GM19395 (cell line): ENCODE measurements around the gene DCUN1D4.
"Not testable (repeated sequence)": the region's sequence is repeated elsewhere in the genome, so short reads cannot be mapped to it uniquely, and the experiment has no call there.

Experiments
- ATAC-seq: cut with Tn5 transposase; IDR thresholded peaks from one replicate; pipeline ENCODE4 v1.9.1; 2021; ENCODE audit warnings: mild to moderate bottlenecking, moderate library complexity; ENCODE audit not compliant: unreplicated experiment

DCUN1D4 gene

DNA sequence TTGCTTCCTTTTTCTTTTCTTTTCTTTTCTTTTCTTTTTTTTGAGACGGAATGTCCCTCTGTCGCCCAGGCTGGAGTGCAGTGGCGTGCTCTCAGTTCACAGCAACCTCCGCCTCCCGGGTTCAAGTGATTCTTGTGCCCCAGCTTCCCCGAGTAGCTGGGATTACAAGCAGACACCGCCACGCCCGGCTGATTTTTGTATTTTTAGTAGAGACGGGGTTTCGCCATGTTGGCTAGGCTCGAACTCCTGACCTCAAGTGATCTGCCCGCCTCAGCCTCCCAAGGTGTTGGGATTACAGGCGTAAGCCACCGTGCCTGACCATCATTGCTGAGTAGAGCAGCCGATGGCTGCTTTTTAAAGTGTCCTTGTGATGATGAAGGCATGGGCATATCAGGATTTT lies 50.4 kb downstream of the DCUN1D4 start:
- not testable (repeated sequence) for ATAC-seq

DNA sequence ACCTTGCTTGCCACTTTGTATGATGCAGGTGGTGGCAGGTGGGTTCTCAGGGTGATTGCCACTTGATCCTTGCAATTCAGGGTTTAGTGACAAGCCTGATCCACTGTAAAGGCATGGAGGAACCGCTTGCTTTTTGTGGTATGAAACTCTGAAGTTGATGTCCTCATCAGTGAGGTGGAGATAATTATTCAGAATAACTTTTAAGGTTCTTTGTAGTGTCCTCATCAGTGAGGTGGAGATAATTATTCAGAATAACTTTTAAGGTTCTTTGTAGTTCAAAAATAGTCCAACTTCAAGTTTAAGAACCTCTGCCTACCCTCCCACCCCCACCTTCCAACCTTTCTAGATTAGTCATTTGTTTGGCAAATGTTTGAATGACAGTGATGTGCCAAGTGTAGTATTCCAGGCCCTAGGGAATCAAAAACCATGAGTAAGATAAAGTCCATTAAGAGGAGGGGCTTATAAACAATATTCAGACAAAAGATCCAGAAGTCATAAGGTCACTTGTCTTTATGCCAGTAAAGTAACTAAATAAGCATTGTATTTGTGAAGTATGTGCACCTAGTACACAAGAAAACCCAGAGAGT lies 51.2 kb downstream of the DCUN1D4 start:
- ATAC-seq, result no peak

DNA sequence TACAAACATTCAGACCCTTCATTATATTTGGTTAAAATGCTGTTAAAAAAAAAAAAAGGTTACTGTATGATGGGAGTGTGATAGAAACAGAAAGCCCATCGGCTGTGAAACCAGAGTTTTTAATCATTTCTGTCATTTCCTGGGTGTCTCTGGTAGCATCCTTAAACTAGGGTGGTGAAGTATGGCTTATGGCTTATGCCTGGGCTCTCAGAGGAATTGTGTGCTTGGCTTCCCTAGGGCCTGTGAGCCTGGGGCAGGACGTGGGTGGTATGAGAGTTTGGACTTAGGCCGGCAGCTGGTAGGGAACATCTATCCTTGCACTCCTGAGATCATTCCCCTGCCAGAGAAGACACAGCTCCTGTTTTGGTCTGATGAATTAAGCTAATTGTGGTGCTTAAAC lies 52.2 kb downstream of the DCUN1D4 start:
- ATAC-seq, result peak; percentile 71

DNA sequence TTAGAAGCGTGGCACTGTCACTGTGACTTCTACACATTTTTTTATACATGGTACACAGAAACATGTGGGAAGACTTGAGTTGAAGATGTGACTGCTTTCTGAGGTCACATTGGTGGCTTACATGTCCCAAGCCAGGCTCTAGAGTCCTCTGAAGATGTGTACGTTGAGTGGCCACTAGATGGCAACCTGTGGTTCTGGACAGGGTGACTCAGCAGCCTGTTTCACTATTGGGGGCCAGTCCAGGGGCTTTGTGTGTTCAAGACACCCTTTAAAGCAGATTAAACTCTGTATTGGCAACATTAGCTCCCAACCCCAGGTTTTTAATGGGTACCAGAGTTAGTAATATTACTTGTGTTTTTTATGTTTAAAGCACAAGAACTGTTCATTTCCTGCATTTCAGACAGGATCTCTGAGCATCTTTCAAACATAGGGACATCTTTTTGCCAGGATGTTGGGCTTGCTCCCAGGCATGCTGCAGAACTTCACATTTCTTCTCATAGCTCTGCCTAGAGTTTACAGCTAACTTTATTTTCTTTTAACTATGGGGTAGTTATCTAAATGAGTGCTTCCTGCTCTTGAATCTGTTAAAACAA lies 53.0 kb downstream of the DCUN1D4 start:
- peak; percentile 98 for ATAC-seq

DNA sequence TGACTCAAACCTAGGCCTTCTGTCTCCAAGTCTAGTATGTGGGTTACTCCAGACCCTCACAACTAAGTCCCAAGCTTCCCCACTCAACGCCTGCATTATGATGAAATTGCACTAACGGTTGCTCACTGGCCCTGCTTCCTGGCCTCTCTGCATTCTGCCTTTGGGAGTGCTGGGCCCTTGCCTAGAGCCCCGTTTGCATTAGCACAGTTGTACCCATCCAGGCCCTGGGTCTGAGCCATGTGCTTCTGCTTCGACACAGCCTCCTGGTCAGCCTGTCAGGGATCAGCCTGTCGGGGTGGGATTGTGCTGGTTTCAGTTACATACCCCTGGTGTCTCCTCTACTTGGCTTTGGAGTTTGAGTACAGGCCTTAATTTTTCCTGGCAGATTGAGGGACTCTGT lies 58.4 kb downstream of the DCUN1D4 start:
- no peak for ATAC-seq

DNA sequence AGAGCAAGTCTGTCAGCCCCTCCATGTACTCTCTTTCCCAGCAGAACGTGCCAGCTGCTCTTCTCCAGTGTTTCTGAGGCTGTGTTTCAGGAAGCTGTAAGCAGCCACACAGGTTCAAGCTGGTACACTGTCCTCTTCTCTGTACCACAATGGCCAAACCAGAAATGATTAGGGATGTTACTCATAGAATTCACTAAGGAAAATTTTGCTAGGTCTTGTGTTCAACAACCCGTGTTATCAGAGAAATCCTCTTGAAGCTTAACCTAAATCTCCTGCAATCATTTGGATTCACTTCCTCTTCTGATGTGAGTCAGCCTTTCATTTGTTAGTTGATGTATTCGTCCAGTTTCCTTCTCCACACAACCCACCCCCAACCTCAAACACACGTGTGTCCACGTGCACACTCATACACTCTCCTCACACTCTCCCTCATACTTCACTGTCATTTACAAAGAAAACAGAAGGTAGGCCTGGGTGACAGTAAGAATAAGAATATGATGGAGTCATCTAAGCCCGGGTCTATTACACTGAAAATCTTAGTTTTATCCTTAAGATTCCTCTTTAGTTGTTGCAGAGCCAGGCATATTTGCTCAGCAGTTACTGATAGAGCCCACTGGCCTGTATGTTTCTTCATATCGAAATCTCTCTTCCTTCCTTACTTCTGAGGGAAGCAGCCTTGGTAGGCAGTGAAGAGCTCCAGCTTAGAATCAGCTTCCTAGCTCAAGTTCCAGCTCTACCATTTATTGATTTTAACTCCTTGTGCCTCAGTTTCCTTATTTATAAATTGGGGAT lies 63.4 kb downstream of the DCUN1D4 start:
- ATAC-seq, result peak; percentile 99

DNA sequence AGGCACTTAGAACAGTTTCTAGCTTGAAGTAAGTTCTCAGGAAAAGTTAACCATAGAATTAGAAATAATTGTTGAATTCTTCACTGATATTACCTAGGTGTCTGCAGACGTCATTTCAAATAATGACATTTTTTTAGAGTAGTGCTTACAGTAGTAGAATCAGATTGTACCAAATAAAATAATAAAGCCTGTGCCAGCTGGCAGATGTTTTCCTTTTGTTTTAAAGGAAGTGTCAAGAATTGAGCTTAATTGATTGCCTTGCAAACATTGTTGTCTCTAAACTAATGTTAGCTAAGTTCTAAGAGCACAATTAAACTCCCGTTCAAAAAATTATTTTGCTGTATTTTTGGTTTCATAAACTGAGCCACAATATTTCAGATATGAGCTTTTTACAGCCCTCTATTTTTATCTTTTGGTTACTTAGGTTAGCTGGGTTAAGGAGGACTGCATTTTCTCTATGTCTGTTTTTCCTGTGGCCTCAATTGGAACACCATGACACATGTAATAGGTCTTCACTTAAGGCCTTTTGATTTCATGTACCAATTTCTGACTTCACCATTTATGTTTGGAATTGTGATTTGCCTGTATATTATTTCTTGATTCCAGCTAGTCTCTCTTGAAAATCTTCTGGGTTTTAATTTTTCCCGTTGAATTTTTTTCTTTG lies 64.2 kb downstream of the DCUN1D4 start:
- ATAC-seq, result no peak

DNA sequence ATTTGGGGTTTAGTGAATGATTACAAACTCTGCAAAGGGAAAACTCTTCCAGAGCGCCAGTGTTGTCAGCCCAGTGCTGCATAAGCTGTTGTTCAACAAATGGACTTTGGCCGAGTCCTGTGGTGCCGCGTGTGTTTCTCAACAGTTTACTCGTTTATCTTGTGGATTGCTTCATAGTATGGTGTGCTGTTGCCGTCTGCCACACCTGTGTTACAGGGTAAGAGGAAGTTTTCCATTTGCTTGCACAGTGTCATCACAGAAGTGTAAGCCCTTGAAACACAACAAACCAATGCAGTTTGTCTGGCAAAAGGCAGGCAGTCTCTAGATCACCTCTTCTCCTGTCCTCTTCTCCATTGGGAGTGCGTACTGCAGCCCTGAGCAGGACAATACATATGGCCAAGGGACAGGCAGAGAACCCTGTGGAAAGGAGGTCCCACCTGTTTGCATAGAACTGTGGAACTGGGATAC lies 66.3 kb downstream of the DCUN1D4 start:
- no peak for ATAC-seq

DNA sequence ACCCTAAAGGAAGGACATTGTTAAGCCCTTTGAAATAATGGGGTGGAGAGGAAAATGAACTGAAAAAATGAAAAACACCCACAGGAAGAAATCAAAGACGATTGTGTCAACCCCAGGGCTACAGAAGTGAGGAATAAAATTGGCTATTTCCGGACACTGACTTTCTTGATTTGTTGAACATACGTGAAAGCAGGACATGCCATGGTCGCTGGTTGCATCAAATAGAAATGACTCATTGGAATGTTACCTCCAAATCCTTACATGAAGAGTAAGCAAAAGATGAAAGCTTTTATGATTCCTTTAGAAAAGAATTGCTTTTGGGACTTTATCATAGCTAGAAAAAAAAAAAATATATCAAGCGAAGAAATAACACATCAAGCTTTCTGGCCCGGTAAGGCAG lies 75.3 kb downstream of the DCUN1D4 start:
- no peak for ATAC-seq

DNA sequence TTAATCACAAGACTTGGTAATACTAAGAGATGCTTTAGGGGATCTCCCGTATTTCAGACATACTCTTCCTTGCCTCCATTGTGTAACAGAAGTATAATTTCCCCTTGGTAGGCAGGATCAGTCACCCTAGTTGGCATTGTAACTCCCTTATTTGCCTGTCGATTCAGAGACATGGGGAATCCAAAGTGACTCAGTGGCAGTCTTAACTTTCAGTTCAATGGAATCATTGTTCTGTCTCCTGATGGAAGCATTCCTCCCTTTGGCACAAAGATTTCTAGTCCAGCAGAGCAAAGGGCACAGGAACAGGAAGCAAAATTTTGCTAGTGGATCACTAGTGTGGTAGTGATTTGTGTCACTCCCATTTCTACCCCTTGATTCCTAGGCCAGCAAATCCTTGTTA lies 80.4 kb downstream of the DCUN1D4 start:
- no peak for ATAC-seq

DNA sequence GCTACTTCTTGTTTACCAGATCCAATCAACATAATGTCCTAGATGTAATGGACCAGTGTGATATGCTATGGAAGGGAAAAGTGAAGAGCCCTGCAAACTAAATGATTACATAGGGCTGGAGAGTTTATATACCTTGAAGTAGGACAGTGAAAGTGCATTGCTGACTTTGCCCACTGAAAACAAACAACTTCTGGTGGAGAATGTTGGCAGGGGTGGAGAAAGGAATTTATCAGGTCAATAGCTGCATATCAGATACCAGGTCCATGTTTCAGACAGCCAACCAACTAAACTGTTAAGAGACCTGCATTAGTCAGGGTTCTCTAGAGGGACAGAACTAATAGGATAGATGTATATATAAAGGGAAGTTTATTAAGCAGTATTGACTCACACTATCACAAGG lies 82.4 kb downstream of the DCUN1D4 start:
- no peak for ATAC-seq

DNA sequence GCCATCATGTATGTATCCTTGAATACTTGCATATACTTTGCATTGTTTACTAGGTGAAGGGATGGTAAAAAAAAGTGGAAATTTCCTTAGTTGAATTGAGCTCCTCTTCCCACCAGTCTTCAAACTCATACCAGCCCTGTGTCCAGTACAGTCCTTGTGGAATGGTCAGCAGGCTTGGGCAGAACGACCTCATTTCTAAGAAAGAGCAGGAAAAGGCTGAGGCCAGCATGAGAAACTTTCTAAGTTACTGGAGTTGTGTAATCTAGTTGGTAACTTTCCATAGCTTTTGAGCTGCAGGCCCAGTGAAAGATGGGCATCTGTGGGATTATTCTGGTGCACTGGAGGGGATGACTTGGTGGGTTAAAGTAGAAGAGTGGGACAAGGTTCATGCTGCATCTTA lies 87.6 kb downstream of the DCUN1D4 start:
- no peak for ATAC-seq

DNA sequence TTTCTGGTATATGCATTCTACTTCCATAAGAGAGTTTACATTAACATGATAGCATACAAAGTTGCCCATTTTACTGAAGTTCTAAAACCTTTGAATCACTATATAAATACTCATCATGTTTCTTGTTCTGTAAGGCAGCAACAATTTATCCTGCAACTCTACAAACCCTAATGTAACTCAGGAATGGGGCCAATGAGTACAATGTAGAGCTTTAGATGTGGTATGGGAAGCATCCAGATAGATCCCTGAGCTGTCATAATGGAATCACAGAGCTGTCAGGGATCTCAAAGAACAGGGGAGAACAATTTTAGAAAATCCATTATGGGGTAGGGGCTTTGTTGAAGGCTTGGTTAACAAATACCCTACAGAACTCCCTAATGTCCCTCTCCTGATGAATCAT lies 88.5 kb downstream of the DCUN1D4 start:
- ATAC-seq, result no peak

DNA sequence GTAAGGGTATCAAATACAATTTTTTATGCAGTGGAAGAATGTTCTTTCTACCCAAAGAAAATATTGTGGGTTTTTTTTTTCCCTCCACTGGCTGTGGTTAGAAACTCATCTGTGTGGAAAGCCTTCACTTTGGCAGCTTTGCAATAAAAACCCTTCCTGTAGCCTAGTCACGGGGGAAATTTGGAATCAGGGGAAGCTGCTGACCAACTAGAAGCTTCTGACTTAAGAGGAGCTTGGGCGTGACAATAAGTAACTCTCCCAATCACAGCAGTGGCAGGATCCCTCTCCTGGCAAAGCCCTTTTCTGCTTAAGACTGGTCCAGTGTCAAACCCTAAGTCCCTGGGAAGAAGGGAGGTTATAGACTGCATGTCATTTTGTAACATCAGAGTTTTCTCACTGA lies 89.3 kb downstream of the DCUN1D4 start:
- ATAC-seq, result no peak

DNA sequence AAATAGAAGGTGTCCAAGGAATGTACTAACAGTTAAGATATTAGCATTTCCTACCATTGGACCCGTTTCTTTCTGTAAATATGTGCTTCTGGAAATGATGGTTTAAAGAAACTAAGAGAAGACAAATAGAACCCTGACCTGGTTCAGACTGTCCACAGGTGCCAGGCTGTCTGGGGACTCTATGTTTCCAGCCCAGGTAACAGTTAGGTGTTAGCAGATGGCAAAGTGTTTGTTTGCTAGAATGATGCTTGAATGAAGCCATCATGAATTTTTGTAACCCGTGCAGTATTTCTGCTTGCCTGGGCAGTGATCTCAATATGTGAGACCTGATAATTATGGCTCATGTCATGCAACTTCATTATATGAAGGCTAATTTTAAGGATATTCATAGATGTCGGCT lies 89.7 kb downstream of the DCUN1D4 start:
- ATAC-seq, result no peak

DNA sequence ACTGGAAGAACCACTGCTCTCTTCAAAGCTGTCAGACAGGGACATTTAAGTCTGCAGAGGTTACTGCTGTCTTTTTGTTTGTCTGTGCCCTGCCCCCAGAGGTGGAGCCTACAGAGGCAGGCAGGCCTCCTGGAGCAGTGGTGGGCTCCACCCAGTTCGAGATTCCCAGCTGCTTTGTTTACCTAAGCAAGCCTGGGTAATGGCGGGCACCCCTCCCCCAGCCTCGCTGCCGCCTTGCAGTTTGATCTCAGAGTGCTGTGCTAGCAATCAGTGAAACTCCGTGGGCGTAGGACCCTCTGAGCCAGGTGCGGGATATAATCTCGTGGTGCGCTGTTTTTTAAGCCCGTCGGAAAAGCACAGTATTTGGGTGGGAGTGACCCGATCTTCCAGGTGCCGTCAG lies 97.5 kb downstream of the DCUN1D4 start:
- ATAC-seq, result not testable (repeated sequence)

DNA sequence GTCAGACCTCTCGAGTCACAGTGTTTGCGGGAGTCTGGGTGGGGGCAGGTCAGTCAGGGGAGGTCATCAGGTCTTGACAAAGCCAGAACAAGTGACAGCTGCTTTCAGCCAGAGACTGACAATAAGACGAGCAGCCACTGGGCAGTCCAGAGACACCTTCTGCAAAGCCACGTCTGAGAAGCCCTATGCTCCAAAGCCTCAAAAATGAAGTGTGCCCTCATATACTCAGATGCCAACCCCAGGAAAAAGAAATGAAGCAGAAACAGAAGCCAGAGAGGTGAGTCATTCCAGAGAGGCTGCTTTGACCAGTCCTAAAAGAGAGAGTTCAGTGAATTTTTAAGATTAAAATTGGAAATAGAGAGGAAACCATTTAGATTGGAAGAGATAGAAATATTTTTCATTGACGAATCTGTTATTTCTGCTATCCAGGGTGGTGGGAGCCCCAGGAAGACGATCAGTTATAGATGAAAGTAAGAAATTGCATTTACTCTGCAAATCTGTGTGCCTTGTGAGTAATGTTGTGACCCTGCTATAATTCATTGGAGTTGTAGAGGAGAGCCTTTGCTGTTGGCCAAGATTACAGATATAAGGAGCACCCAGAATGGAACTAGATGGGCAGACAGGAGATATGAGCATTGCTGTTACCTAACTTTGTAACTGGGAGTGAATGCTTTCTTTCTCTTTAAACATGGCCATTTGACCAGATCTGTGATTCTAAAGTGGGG lies 99.3 kb downstream of the DCUN1D4 start:
- ATAC-seq, result no peak

DNA sequence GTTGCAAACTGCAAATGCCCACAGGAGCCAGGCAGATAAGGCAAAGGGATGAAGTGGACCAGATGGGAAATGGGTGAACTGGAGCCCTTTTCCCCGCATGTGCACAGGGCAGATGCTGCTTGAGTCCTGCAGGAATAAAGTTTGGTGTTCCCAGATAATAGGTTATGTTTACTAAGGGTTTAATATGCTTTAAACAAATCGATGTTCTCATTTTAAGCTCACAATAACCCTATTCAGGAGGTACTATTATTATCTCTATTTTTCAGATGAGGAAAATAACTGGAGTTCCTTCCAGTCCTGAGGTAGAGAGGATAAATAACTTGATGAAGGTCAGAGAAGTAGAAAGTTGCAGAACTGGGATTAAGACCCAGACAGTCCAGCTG lies 99.9 kb downstream of the DCUN1D4 start:
- ATAC-seq, result no peak

DNA sequence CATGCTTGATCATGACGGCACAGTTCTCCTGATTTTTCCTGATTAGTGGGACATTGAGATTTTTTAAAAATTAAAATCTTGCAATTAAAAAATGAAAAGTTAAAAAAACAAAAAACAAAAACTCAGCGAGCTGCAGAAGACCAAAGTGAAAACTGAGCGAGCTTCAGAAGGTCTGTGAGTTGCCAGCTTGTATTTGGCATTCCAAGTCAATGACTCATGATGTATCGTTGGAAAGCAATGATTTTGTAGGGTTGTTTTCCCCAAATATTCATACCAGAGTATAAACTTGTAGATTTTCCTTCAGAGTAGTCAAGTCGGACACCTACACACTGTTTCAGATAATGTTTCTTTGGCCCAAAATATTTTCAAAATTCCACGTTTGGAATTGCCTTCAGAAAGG lies 100.3 kb downstream of the DCUN1D4 start:
- ATAC-seq, result no peak

DNA sequence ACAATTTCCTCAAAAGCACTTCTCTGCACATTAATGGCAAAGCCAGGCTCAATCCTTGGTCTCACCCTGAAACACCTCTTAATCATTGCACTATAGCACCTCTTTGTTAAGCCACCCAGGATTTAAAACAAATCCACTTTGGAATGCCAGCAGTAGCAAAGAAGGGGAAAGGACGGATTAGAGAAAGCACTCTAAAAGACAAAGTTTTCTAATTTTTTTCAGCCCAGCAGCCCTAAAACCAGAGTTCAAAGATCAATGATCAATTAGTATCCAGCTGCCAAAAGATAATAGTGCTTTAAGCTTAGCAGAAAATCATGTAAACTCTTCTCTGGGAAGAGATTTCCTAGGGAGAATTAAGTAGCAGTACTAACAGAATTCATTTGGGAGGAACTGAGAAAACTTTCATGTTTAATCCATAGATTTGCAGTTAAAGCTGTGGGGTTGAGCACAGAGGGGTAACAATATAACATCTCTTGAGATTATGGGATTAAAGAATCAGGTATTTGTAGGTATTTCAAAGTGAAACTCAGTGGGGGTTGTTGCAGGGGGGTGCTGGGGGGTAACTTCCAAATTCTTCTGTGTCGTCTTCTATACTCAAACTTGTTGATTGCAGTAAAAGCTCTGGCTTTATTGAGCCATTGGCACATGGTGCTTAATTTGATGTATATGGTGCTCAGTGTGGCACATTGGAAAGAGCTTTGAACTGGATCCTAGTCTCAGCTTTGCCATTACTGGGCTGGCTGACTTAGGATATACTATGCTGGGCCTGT lies 115.4 kb downstream of the DCUN1D4 start:
- ATAC-seq, result no peak
